Measurements from ENCODE around the gene PCSK2. TPM values are rescaled to one million over a fixed set of nuclear protein-coding genes. Genes with fewer than 3 reads are reported as not detected.
A peak's percentile ranks its signal among the peaks of the same experiment; 100 is the strongest.

PCSK2 gene
- total RNA-seq, 1 experiment from 2014 or later = not detected

DNA sequence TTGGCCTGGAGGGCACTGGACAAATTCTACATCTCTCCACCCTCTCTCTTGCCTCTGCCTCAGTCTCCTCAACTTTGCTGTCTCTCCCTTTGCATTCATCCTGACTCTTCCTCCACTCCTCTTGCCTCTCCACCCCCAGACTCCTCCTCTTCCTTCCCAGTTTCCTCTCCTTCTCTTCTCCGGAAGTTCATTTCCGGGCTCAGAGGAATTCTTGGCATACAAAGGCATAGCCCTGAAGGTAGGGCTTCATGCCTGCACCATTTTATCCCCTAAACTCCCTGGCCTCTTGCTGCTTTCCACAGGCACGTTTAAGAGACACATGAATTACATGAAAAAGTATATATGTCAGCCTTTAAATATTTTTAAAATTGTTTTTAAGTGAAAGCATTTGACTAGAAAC is 293.7 kb downstream of the PCSK2 start:
- no peak for DNase-seq
- no peaks in the 10 kb centered on the region for H3K36me3 ChIP-seq (ENCODE audit: insufficient read depth, low read length)
- no peaks in the 10 kb centered on the region for H4K20me1 ChIP-seq (ENCODE audit: insufficient read depth, low read depth, low read length)
- H3K27ac ChIP-seq (ENCODE audit: low read length) = no peak overlapping the region
- no peak overlapping the region for H3K9ac ChIP-seq (ENCODE audit: low read length)
- no peaks in the 10 kb centered on the region for H3K9me2 ChIP-seq (replicated peaks; ENCODE audit: insufficient read depth, low read length)
- no peak overlapping the region for H3K4me3 ChIP-seq (ENCODE audit: low read length)
- peaks cover 2% of the 10 kb centered on the region; the same call in 1 of the 2 replicates for H3K4me1 ChIP-seq (ENCODE audit: low read length)
- H2AFZ ChIP-seq (ENCODE audit: low read length) = no peak overlapping the region
- no peaks in the 10 kb centered on the region for H3K27me3 ChIP-seq (ENCODE audit: low read length)
- no peaks in the 10 kb centered on the region for H3K9me3 ChIP-seq (ENCODE audit: low read length)
- no peaks in the 10 kb centered on the region for H3K79me2 ChIP-seq (ENCODE audit: low read length)
- H3K4me2 ChIP-seq (ENCODE audit: low read depth, low read length, poor library complexity, severe bottlenecking) = no peak overlapping the region

DNA sequence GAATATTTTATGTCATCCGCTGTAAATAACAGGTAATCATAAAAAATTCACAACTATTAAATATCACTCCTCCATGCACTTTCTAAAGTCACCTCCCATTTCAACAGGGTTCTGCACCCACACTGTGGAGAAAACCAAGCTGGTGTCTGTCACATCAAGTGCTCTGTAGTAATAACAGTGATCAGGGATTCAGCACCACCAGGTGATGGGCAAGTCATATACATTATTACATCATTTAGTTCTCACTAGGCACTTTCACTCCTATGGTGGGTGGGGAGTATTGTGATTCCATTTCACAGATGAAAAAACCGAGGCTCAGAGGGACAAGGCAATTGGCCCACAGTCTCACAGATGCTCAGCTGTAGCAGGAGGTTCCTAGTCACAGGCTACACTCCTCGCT is 295.7 kb downstream of the PCSK2 start:
- Histone ChIP-seq H3K9me2 (replicated peaks; ENCODE audit: insufficient read depth, low read length) (no peaks in the 10 kb centered on the region), H3K27ac (ENCODE audit: low read length) (no peak overlapping the region), H4K20me1 (ENCODE audit: insufficient read depth, low read depth, low read length) (no peaks in the 10 kb centered on the region), H3K4me2 (ENCODE audit: low read depth, low read length, poor library complexity, severe bottlenecking) (no peak overlapping the region), H2AFZ (ENCODE audit: low read length) (no peak overlapping the region), H3K4me3 (ENCODE audit: low read length) (no peak overlapping the region), H3K36me3 (ENCODE audit: insufficient read depth, low read length) (no peaks in the 10 kb centered on the region), H3K79me2 (ENCODE audit: low read length) (no peaks in the 10 kb centered on the region), H3K27me3 (ENCODE audit: low read length) (no peaks in the 10 kb centered on the region), H3K9me3 (ENCODE audit: low read length) (no peaks in the 10 kb centered on the region), H3K4me1 (ENCODE audit: low read length) (peaks cover 2% of the 10 kb centered on the region; the same call in 1 of the 2 replicates), H3K9ac (ENCODE audit: low read length) (no peak overlapping the region)
- no peak for DNase-seq

DNA sequence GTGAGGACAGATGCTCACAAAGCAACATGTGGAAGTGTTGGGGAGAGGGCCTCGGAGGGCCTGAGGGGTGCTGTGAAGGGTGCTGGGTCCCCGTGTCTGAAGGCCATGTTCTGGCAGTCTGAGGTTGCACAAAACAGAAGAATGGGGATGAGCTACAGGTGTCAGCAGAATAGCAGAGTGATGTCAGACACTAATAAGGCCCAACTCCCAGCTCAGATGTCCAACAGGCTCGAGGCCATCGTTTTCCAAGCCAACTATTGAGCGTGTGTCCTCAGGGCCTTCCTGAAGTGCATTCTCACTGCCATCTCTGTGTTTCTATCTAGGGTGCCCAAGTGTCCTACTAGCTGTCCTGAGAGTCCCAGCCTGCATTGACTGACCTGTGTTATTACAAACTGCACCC is 296.5 kb downstream of the PCSK2 start:
- no peaks in the 10 kb centered on the region for H3K9me3 ChIP-seq (ENCODE audit: low read length)
- no peak overlapping the region for H3K27ac ChIP-seq (ENCODE audit: low read length)
- no peaks in the 10 kb centered on the region for H3K27me3 ChIP-seq (ENCODE audit: low read length)
- no peaks in the 10 kb centered on the region for H4K20me1 ChIP-seq (ENCODE audit: insufficient read depth, low read depth, low read length)
- H3K9me2 ChIP-seq (replicated peaks; ENCODE audit: insufficient read depth, low read length) = no peaks in the 10 kb centered on the region
- no peaks in the 10 kb centered on the region for H3K36me3 ChIP-seq (ENCODE audit: insufficient read depth, low read length)
- H3K79me2 ChIP-seq (ENCODE audit: low read length) = no peaks in the 10 kb centered on the region
- no peak overlapping the region for H2AFZ ChIP-seq (ENCODE audit: low read length)
- no peak overlapping the region for H3K4me2 ChIP-seq (ENCODE audit: low read depth, low read length, poor library complexity, severe bottlenecking)
- no peak overlapping the region for H3K9ac ChIP-seq (ENCODE audit: low read length)
- peaks cover 2% of the 10 kb centered on the region; the same call in 1 of the 2 replicates for H3K4me1 ChIP-seq (ENCODE audit: low read length)
- DNase-seq = no peak
- H3K4me3 ChIP-seq (ENCODE audit: low read length) = no peak overlapping the region

DNA sequence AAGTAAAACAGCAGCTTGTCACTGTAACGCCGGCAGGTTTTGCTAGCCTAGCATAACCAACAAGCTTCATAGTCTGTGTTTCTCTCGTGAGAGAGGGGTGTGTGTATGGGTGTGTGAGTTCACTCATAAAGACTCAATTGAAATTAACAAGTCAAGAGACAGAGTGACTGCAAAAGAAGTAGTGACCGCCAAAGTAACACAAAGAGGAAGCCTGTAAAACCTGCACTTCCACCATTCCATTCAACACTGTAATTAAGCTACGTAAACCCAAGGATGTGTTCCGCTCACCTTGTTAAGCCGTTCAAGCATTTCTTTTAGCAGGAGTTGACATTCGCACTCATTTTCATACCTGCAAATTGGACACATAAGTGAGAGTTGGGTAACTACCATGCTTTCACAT is 297.7 kb downstream of the PCSK2 start:
- no peak overlapping the region for H2AFZ ChIP-seq (ENCODE audit: low read length)
- no peak for DNase-seq
- no peaks in the 10 kb centered on the region for H3K27me3 ChIP-seq (ENCODE audit: low read length)
- no peaks in the 10 kb centered on the region for H3K9me2 ChIP-seq (replicated peaks; ENCODE audit: insufficient read depth, low read length)
- H3K36me3 ChIP-seq (ENCODE audit: insufficient read depth, low read length) = no peaks in the 10 kb centered on the region
- H3K4me2 ChIP-seq (ENCODE audit: low read depth, low read length, poor library complexity, severe bottlenecking) = no peak overlapping the region
- H3K4me3 ChIP-seq (ENCODE audit: low read length) = no peak overlapping the region
- no peaks in the 10 kb centered on the region for H3K79me2 ChIP-seq (ENCODE audit: low read length)
- no peaks in the 10 kb centered on the region for H4K20me1 ChIP-seq (ENCODE audit: insufficient read depth, low read depth, low read length)
- no peak overlapping the region for H3K9ac ChIP-seq (ENCODE audit: low read length)
- no peaks in the 10 kb centered on the region for H3K9me3 ChIP-seq (ENCODE audit: low read length)
- H3K4me1 ChIP-seq (ENCODE audit: low read length) = no peaks in the 10 kb centered on the region
- H3K27ac ChIP-seq (ENCODE audit: low read length) = no peak overlapping the region

DNA sequence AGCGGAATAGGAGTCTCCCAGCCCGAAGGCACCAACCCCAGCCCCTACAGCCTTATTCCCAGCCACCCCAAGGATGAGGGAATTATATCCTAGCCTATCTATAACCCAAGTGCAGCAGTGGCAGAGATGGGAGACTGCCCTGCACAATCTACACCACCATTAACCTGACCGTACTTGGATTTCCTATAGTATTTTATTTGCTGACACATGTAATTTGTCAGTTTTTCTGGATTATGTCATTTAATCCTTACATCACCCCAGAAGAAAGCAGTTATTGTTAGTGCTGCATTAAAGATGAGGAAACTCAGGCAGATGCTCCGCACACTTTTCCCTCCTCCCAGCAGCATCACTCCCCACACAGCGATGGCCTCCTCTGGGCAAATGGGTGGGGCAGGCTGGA is 298.3 kb downstream of the PCSK2 start:
- H3K9me3 ChIP-seq (ENCODE audit: low read length) = no peaks in the 10 kb centered on the region

DNA sequence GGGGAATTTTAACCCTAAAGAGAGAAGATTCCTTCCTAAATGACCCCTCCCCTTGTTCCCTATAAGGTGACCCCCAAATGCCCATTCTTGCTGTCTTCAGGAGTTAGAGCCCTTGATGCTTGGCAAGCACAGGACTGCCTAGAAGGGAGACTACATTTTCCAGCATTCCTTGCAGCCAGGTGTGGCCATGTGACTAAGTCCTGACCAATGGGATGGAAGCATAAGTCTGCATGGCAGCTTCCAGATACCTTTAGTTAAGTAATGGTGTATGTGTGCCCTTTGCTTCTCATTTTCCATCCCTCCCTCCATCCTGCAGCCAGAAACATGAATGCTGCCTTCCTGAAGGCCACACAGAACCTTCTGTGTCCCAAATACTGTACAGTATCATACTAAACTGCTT is 298.8 kb downstream of the PCSK2 start:
- H3K27ac ChIP-seq (ENCODE audit: low read length) = no peak overlapping the region
- no peak overlapping the region for H3K4me2 ChIP-seq (ENCODE audit: low read depth, low read length, poor library complexity, severe bottlenecking)
- no peaks in the 10 kb centered on the region for H3K79me2 ChIP-seq (ENCODE audit: low read length)
- H3K4me3 ChIP-seq (ENCODE audit: low read length) = no peak overlapping the region
- no peak overlapping the region for H2AFZ ChIP-seq (ENCODE audit: low read length)
- H4K20me1 ChIP-seq (ENCODE audit: insufficient read depth, low read depth, low read length) = no peaks in the 10 kb centered on the region
- H3K36me3 ChIP-seq (ENCODE audit: insufficient read depth, low read length) = no peaks in the 10 kb centered on the region
- no peaks in the 10 kb centered on the region for H3K9me2 ChIP-seq (replicated peaks; ENCODE audit: insufficient read depth, low read length)
- H3K4me1 ChIP-seq (ENCODE audit: low read length) = peaks cover 1% of the 10 kb centered on the region; the same call in 1 of the 2 replicates
- H3K9me3 ChIP-seq (ENCODE audit: low read length) = no peaks in the 10 kb centered on the region
- no peak overlapping the region for H3K9ac ChIP-seq (ENCODE audit: low read length)
- peak; percentile 72 for DNase-seq
- H3K27me3 ChIP-seq (ENCODE audit: low read length) = no peaks in the 10 kb centered on the region

More for the DNA sequence above, 298.3 kb downstream of the PCSK2 start:
- Histone ChIP-seq H3K27me3 (ENCODE audit: low read length) (no peaks in the 10 kb centered on the region), H3K4me3 (ENCODE audit: low read length) (no peak overlapping the region), H3K9ac (ENCODE audit: low read length) (no peak overlapping the region), H3K27ac (ENCODE audit: low read length) (no peak overlapping the region), H3K79me2 (ENCODE audit: low read length) (no peaks in the 10 kb centered on the region), H3K4me1 (ENCODE audit: low read length) (no peaks in the 10 kb centered on the region), H2AFZ (ENCODE audit: low read length) (no peak overlapping the region), H4K20me1 (ENCODE audit: insufficient read depth, low read depth, low read length) (no peaks in the 10 kb centered on the region), H3K36me3 (ENCODE audit: insufficient read depth, low read length) (no peaks in the 10 kb centered on the region), H3K9me2 (replicated peaks; ENCODE audit: insufficient read depth, low read length) (no peaks in the 10 kb centered on the region), H3K4me2 (ENCODE audit: low read depth, low read length, poor library complexity, severe bottlenecking) (no peak overlapping the region)
- no peak for DNase-seq

DNA sequence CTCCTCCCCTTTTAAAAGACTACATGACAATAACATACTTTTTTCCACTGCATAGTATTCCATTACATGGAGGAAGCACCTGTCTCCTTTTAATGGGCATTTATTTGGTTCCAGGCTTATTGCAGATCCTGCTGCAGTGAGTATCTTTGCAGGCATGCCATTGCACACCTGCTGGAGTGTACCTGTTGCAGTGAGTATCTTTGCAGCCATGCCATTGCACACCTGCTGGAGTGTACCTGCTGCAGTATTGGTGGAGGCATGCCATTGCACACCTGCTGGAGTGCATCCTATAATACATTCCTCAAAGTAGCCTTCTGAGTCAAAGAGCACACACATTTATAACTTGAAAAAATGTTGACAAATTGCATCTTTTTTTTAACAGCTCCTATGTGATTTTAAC is 302.7 kb downstream of the PCSK2 start:
- H3K4me2 ChIP-seq (ENCODE audit: low read depth, low read length, poor library complexity, severe bottlenecking) = no peak overlapping the region
- H3K4me3 ChIP-seq (ENCODE audit: low read length) = no peak overlapping the region
- H2AFZ ChIP-seq (ENCODE audit: low read length) = no peak overlapping the region
- no peaks in the 10 kb centered on the region for H3K79me2 ChIP-seq (ENCODE audit: low read length)
- H3K4me1 ChIP-seq (ENCODE audit: low read length) = peaks cover 13% of the 10 kb centered on the region
- H3K27ac ChIP-seq (ENCODE audit: low read length) = no peak overlapping the region
- no peaks in the 10 kb centered on the region for H4K20me1 ChIP-seq (ENCODE audit: insufficient read depth, low read depth, low read length)
- H3K9me2 ChIP-seq (replicated peaks; ENCODE audit: insufficient read depth, low read length) = no peaks in the 10 kb centered on the region
- no peaks in the 10 kb centered on the region for H3K27me3 ChIP-seq (ENCODE audit: low read length)
- no peaks in the 10 kb centered on the region for H3K9me3 ChIP-seq (ENCODE audit: low read length)
- no peak overlapping the region for H3K9ac ChIP-seq (ENCODE audit: low read length)
- DNase-seq = no peak
- H3K36me3 ChIP-seq (ENCODE audit: insufficient read depth, low read length) = no peaks in the 10 kb centered on the region

DNA sequence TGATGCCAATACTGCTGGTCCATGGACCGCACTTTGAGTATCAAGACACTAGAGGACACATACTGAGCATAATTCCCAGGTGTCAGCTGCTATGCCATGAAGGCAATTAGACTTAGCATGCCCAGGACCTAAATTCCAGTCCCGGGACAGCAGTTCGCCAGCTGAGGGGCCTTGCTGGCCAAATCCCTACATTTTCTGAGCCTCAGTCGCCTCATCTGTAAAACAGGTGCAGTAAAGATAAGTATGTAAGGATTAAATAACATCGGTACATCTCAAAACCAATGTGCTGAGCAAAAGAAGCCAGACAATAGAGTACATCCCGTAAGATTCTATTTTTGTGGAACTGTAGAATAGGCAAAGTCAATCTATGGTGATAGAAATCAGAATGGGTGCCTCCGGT is 303.3 kb downstream of the PCSK2 start:
- H3K4me2 ChIP-seq (ENCODE audit: low read depth, low read length, poor library complexity, severe bottlenecking) = no peak overlapping the region

More for the DNA sequence above, 303.3 kb downstream of the PCSK2 start:
- Histone ChIP-seq H3K27ac (ENCODE audit: low read length) (no peak overlapping the region), H3K27me3 (ENCODE audit: low read length) (no peaks in the 10 kb centered on the region), H3K4me1 (ENCODE audit: low read length) (peaks cover 13% of the 10 kb centered on the region), H3K4me3 (ENCODE audit: low read length) (no peak overlapping the region), H3K9me3 (ENCODE audit: low read length) (no peaks in the 10 kb centered on the region), H3K36me3 (ENCODE audit: insufficient read depth, low read length) (no peaks in the 10 kb centered on the region), H3K79me2 (ENCODE audit: low read length) (no peaks in the 10 kb centered on the region), H4K20me1 (ENCODE audit: insufficient read depth, low read depth, low read length) (no peaks in the 10 kb centered on the region), H3K9me2 (replicated peaks; ENCODE audit: insufficient read depth, low read length) (no peaks in the 10 kb centered on the region), H2AFZ (ENCODE audit: low read length) (no peak overlapping the region), H3K9ac (ENCODE audit: low read length) (no peak overlapping the region)
- no peak for DNase-seq

Data from Karpas-422 (cell line).